Kidney epithelial cell (primary cell): ENCODE data around the gene PPIE. TPM values are rescaled to one million over a fixed set of nuclear protein-coding genes. Genes with fewer than 3 reads are reported as not detected.

Source experiments
- DNase-seq: peaks from one replicate; pipeline ENCODE4 v3.0.0-alpha.2; 2010; ENCODE audit warnings: low read depth
- H3K27me3 ChIP-seq: 2 replicates; pipeline ENCODE4 v1.6.0; 2011; ENCODE audit warnings: low read length; ENCODE audit not compliant: control insufficient read depth, insufficient read depth
- H3K36me3 ChIP-seq: 2 replicates; pipeline ENCODE4 v1.5.1; 2011; ENCODE audit warnings: low read length; ENCODE audit not compliant: control insufficient read depth, insufficient read depth
- H3K4me3 ChIP-seq: 2 replicates; pipeline ENCODE4 v1.5.1; 2011; ENCODE audit warnings: low read depth, mild to moderate bottlenecking, control low read depth, low read length
- total RNA-seq: library from RNA; depleted of rRNA; stranded (reverse); fragments of >200 nt; gene quantifications from 2 replicates; pipeline ENCODE4 v1.2.3, GENCODE V29; 2015
- TF ChIP-seq, protein P1 (sequence below): IDR thresholded peaks from 2 replicates; pipeline ENCODE4 v1.5.1; 2011; ENCODE audit warnings: mild to moderate bottlenecking, moderate library complexity, low read length, control low read depth, inconsistent platforms; ENCODE audit not compliant: insufficient read depth, poor library complexity, severe bottlenecking

Gene PPIE
- total RNA-seq, 1 donor from 2014 or later: 58.2 TPM

DNA sequence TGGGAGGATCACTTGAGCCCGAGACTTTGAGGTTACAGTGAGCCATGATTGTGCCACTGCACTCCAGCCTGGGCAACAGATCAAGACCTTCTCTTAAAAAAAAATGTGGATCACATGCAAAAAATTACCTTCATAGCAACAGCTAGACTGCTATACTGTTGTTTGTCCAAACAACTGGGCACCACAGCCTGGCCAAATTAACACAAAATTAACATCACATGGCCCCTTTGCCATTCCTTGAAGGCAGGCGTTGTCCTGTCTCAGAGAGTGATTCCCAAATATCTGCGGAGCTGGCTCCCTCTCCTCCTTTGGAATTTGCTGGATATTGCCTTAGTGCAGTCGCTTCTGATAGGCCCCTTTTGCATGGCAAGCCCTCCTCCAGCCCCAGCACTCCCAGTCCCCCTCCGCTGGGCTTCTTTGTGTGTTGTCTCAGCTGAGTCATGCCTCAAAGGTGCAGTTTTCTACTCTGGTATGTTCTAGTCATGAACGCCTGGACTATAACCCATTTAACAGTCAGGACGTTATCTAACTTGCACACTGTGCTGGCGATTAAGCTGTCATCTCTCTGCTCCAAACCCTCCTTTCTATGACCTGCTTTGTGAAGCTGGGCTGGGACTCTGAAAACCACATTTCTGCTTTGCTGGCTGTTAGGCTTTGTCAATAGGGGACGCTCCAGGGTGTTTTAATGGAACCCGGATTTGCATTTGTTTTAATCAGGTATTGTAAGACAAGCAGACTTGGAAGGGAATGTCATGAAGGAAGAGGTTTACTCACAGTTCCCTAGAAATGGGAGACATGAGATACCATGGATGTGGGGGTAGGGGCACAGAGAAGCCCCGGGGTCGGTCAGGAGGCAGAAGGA is 27.3 kb upstream of the PPIE start:
- TF ChIP-seq, protein P1, sequence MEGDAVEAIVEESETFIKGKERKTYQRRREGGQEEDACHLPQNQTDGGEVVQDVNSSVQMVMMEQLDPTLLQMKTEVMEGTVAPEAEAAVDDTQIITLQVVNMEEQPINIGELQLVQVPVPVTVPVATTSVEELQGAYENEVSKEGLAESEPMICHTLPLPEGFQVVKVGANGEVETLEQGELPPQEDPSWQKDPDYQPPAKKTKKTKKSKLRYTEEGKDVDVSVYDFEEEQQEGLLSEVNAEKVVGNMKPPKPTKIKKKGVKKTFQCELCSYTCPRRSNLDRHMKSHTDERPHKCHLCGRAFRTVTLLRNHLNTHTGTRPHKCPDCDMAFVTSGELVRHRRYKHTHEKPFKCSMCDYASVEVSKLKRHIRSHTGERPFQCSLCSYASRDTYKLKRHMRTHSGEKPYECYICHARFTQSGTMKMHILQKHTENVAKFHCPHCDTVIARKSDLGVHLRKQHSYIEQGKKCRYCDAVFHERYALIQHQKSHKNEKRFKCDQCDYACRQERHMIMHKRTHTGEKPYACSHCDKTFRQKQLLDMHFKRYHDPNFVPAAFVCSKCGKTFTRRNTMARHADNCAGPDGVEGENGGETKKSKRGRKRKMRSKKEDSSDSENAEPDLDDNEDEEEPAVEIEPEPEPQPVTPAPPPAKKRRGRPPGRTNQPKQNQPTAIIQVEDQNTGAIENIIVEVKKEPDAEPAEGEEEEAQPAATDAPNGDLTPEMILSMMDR: no peak
- peaks cover 5% of the 10 kb centered on the region for H3K27me3 ChIP-seq
- no peak for DNase-seq

DNA sequence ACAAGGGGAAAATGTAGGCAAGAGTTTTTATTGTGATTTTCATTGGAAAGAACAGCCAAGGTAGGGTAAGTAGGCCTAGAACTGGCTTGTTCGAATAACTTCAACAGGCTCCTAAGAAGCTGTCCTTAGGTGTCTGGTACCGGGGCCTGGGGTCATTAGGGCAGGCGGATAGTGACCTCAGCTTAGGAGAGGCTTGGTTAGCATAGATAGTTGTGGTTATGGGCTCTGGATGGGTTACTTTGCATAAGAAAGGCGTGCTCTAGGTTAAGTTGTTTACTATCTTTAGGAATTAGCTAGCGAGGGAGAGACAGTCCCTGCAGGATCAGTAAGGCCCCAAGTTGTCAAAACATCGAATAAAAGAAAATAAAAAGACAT is 26.7 kb upstream of the PPIE start:
- Histone ChIP-seq H3K4me3 (no peak overlapping the region), H3K27me3 (peaks cover 5% of the 10 kb centered on the region), H3K36me3 (no peaks in the 10 kb centered on the region)
- no peak for DNase-seq
- TF ChIP-seq, protein P1: no peak

More for the DNA sequence above, 27.3 kb upstream of the PPIE start:
- no peaks in the 10 kb centered on the region for H3K36me3 ChIP-seq
- H3K4me3 ChIP-seq: no peak overlapping the region

DNA sequence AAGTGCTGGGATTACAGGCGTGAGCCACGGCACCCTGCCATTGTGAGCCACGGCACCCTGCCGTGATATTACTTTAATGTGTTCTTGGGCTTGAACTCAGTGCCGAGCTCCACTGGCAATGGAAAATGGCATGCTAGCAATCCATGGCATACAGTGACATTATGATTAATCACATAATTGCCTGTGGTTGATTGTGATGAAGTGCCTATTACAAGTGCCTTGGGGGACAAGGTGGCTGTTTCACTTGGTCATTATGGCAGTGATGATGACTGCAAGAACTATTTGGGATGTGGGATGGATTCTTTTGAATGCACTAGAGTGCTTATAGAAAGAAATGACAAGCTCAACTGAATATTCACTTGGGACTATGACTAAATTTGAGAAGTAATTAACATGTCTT is 25.1 kb upstream of the PPIE start:
- Histone ChIP-seq H3K27me3 (peaks cover 13% of the 10 kb centered on the region), H3K36me3 (no peaks in the 10 kb centered on the region), H3K4me3 (no peak overlapping the region)
- no peak for DNase-seq
- TF ChIP-seq, protein P1: no peak

DNA sequence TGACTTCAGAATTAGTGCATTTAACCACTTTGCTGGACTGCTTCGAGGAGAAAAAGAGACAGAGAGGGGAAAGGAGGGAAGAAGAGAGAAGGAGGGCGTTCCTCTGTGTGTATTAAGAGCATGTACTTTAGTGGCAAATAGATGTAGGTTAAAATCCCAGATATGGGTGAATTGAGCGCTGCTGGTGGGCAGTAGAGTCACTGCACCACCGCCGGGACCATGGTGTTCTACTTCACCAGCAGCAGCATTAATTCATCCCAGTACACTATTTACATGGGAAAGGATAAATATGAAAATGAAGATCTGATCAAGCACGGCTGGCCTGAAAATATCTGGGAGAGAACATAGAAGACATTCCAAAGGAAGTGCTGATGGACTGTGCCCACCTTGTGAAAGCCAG is 20.9 kb upstream of the PPIE start:
- DNase-seq: no peak
- Histone ChIP-seq H3K36me3 (no peaks in the 10 kb centered on the region), H3K4me3 (no peak overlapping the region), H3K27me3 (peaks cover 13% of the 10 kb centered on the region)
- TF ChIP-seq, protein P1: no peak

DNA sequence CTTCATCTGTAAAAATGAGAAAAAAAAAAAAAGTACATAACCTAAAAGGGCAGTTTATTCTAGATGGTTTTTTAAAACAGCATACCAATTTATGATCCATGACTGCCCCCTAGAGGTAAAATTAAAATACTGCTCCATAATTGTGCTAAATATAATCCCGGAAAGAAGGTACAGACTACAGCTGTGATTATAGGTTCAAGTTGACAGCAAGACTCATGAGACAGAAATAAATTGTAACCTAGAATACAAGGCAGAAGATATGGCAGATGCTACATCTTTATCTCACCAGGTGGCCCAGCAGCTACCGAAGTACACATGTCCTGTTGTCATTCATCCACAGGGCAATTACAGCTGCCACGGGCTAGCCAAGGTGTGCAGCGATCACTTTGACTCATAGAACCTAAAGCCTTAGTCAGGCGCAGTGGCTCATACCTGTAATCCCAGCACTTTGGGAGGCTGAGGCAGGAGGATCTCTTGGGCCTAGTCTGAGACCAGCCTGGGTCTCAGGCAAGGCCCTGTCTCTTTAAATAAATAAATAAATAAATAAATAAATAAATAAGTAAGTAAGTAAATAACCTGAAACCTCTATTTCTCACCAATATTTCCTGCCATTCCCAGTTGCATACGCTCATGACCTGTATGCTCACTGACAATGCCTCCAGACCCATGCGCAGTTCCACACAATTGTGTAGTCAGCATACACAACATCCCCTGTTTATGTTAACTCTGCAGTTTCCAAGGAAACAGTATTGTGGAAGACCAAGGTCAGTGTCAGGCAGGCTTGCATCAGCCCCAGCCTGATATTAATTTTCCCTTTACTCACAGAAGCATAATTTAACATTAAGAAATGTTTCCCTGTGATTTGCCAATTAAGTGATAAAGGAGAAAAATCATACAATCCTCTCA is 18.3 kb upstream of the PPIE start:
- H3K4me3 ChIP-seq: no peak overlapping the region
- TF ChIP-seq, protein P1: peak; percentile 37
- DNase-seq: no peak
- H3K27me3 ChIP-seq: peaks cover 11% of the 10 kb centered on the region
- H3K36me3 ChIP-seq: no peaks in the 10 kb centered on the region
